Spleen (tissue), 7 donors: ENCODE measurements around the gene DNAJC27.

Experiments
- CTCF ChIP-seq, 11 experiments: fragments of 200-600 bp in 7 of 11; fragments of 450-650 bp in 4 of 11; sonication (generic) in 4 of 11; IDR thresholded peaks in 8 of 11; conservative IDR thresholded peaks in 3 of 11; 1 replicate in 7 of 11; 2 replicates in 4 of 11; pipeline versions ENCODE4 v1.4.0 to v1.8.0; 2016 to 2021; ENCODE audit warnings: antibody characterized with exemption in 11 of 11, inconsistent platforms in 4 of 11, mild to moderate bottlenecking in 1 of 11
- POLR2A ChIP-seq, 3 donors: fragments of 450-650 bp; IDR thresholded peaks; one replicate each; pipeline ENCODE4 v1.5.1; 2017; ENCODE audit warnings: antibody characterized with exemption in 3 of 3, mild to moderate bottlenecking in 1 of 3
- donor health status: DM: no; HTN: no; CAD: no; lungs with moderate emphysema.
- donor health status: DM: no; HTN: no; CAD: no.
- donor health status: DM: no; HTN: no; CAD: no.

GRCh38 chr2:24917731-24918325, 53.9 kb downstream of the DNAJC27 start:
- TF ChIP-seq CTCF (IDR thresholded peaks at IDR 0.05 in 8 of 11, conservative IDR thresholded peaks at IDR 0.05 in 3 of 11) (no peak), POLR2A (IDR thresholded peaks at IDR 0.05) (no peak)
